ENCODE data around the gene POLL. TPM values are rescaled to one million over a fixed set of nuclear protein-coding genes. Genes with fewer than 3 reads are reported as not detected.

Gene POLL
- total RNA-seq, 1 donor from 2014 or later = 36.9 TPM

- H3K36me3 ChIP-seq = peaks cover 83% of the 10 kb centered on the region
- no peak for DNase-seq
- no peaks in the 10 kb centered on the region for H3K4me1 ChIP-seq
- H3K27me3 ChIP-seq (ENCODE audit: low read depth) = no peaks in the 10 kb centered on the region
- intact Hi-C loops (cut with DNase I) = no loop called here
- no peak overlapping the region for H3K27ac ChIP-seq
- no peaks in the 10 kb centered on the region for H3K9me3 ChIP-seq
- no peak overlapping the region for H3K4me3 ChIP-seq
- ATAC-seq = no peak
- no peak for TF ChIP-seq CTCF (IDR thresholded peaks at IDR 0.05)
Measured at GRCh38 chr10:101609481-101609880, 21.4 kb upstream of the POLL start.

GRCh38 chr10:101607124-101607523 lies 19.1 kb upstream of the POLL start:
- H3K4me3 ChIP-seq = no peak overlapping the region
- no peaks in the 10 kb centered on the region for H3K4me1 ChIP-seq
- no peaks in the 10 kb centered on the region for H3K9me3 ChIP-seq
- no peak overlapping the region for H3K27ac ChIP-seq
- H3K27me3 ChIP-seq (ENCODE audit: low read depth) = no peaks in the 10 kb centered on the region
- TF ChIP-seq CTCF (IDR thresholded peaks at IDR 0.05) = no peak
- DNase-seq (no peak), ATAC-seq (no peak)
- intact Hi-C loops (cut with DNase I) = no loop called here
- peaks cover 81% of the 10 kb centered on the region for H3K36me3 ChIP-seq

- no peak overlapping the region for H3K4me3 ChIP-seq
- H3K9me3 ChIP-seq = no peaks in the 10 kb centered on the region
- no peak overlapping the region for H3K27ac ChIP-seq
- peaks cover 38% of the 10 kb centered on the region for H3K36me3 ChIP-seq
- DNase-seq = peak; percentile 77
- TF ChIP-seq CTCF (IDR thresholded peaks at IDR 0.05) = peak; percentile 87
- no peaks in the 10 kb centered on the region for H3K27me3 ChIP-seq (ENCODE audit: low read depth)
- no peaks in the 10 kb centered on the region for H3K4me1 ChIP-seq
- ATAC-seq = peak; percentile 85 to 90
- intact Hi-C loops (cut with DNase I) = no loop called here
Measured at GRCh38 chr10:101602761-101603398, 14.8 kb upstream of the POLL start.

GRCh38 chr10:101601541-101601940 lies 13.5 kb upstream of the POLL start:
- DNase-seq (no peak), ATAC-seq (peak; percentile 6 to 21)
- H3K27ac ChIP-seq = no peak overlapping the region
- TF ChIP-seq CTCF (IDR thresholded peaks at IDR 0.05) = no peak
- H3K36me3 ChIP-seq = peaks cover 25% of the 10 kb centered on the region
- no peaks in the 10 kb centered on the region for H3K9me3 ChIP-seq
- H3K27me3 ChIP-seq (ENCODE audit: low read depth) = no peaks in the 10 kb centered on the region
- no peaks in the 10 kb centered on the region for H3K4me1 ChIP-seq
- intact Hi-C loops (cut with DNase I) = no loop called here
- H3K4me3 ChIP-seq = no peak overlapping the region

- Histone ChIP-seq H3K27ac (no peak overlapping the region), H3K4me3 (no peak overlapping the region), H3K9me3 (no peaks in the 10 kb centered on the region), H3K4me1 (peaks cover 8% of the 10 kb centered on the region), H3K27me3 (ENCODE audit: low read depth) (no peaks in the 10 kb centered on the region), H3K36me3 (no peaks in the 10 kb centered on the region)
- DNase-seq (no peak), ATAC-seq (no peak)
- intact Hi-C loops (cut with DNase I) = no loop called here
- TF ChIP-seq CTCF (IDR thresholded peaks at IDR 0.05) = no peak
Measured at GRCh38 chr10:101597091-101597900, 9.2 kb upstream of the POLL start.

Measured in lower lobe of right lung (tissue), 2 donors.